Loucy (cell line): ENCODE data around the gene INPP4A.

Experiments used
- H2AFZ ChIP-seq: fragments of 200-600 bp; sonication (generic); 2 replicates; pipeline ENCODE4 v1.6.0; 2016; ENCODE audit warnings: antibody characterized with exemption, mild to moderate bottlenecking, low read length, moderate library complexity
- H3F3A ChIP-seq: fragments of 200-600 bp; 2 replicates; pipeline ENCODE4 v1.6.0; 2016; ENCODE audit warnings: antibody characterized with exemption, low read depth, mild to moderate bottlenecking
- H3K27me3 ChIP-seq: fragments of 200-600 bp; sonication (generic); 2 replicates; pipeline ENCODE4 v1.6.1; 2014; ENCODE audit warnings: low read length, mild to moderate bottlenecking; ENCODE audit not compliant: insufficient read depth, poor library complexity, severe bottlenecking
- H3K36me3 ChIP-seq: fragments of 200-600 bp; sonication (generic); 2 replicates; pipeline ENCODE4 v1.6.1; 2016; ENCODE audit warnings: low read length; ENCODE audit not compliant: insufficient read depth
- H3K4me1 ChIP-seq: fragments of 200-600 bp; sonication (generic); 2 replicates; pipeline ENCODE4 v1.5.1; 2014; ENCODE audit warnings: low read length, mild to moderate bottlenecking; ENCODE audit not compliant: insufficient read depth, poor library complexity, severe bottlenecking
- H3K4me2 ChIP-seq: fragments of 200-600 bp; sonication (generic); 2 replicates; pipeline ENCODE4 v1.6.0; 2014; ENCODE audit warnings: antibody characterized with exemption, low read length, low read depth, mild to moderate bottlenecking; ENCODE audit not compliant: poor library complexity, severe bottlenecking
- H3K4me3 ChIP-seq: fragments of 200-600 bp; sonication (generic); 2 replicates; pipeline ENCODE4 v1.5.1; 2014; ENCODE audit warnings: low read length, mild to moderate bottlenecking, mixed read lengths; ENCODE audit not compliant: poor library complexity, severe bottlenecking
- H3K79me2 ChIP-seq: fragments of 200-600 bp; sonication (generic); 2 replicates; pipeline ENCODE4 v1.6.1; 2014; ENCODE audit warnings: low read length; ENCODE audit not compliant: insufficient read depth
- H3K9ac ChIP-seq: fragments of 200-600 bp; sonication (generic); 2 replicates; pipeline ENCODE4 v1.6.0; 2014; ENCODE audit warnings: mild to moderate bottlenecking, low read depth, low read length, moderate library complexity; ENCODE audit not compliant: poor library complexity, severe bottlenecking
- H3K9me2 ChIP-seq: fragments of 200-600 bp; sonication (generic); replicated peaks from 2 replicates; pipeline ENCODE4 v1.6.1; 2016; ENCODE audit warnings: low read depth, low read length, mixed read lengths
- H3K9me3 ChIP-seq: fragments of 200-600 bp; sonication (generic); 2 replicates; pipeline ENCODE4 v1.6.1; 2014; ENCODE audit warnings: mild to moderate bottlenecking, antibody characterized with exemption, low read length, low read depth; ENCODE audit not compliant: insufficient read depth
- H4K20me1 ChIP-seq: fragments of 200-600 bp; sonication (generic); 2 replicates; pipeline ENCODE4 v1.6.0; 2014; ENCODE audit warnings: antibody characterized with exemption, low read length, mild to moderate bottlenecking; ENCODE audit not compliant: insufficient read depth, poor library complexity, severe bottlenecking
- EZH2phosphoT487 ChIP-seq: fragments of 200-600 bp; IDR thresholded peaks from 2 replicates; pipeline ENCODE4 v1.6.1; 2018; ENCODE audit warnings: antibody characterized with exemption, mild to moderate bottlenecking, moderate library complexity, borderline replicate concordance
- TF ChIP-seq, protein P1 (sequence below): fragments of 200-600 bp; sonication (generic); conservative IDR thresholded peaks from 2 replicates; pipeline ENCODE4 v1.5.1; 2014; ENCODE audit warnings: mild to moderate bottlenecking, antibody characterized with exemption, low read length

The INPP4A gene

DNA sequence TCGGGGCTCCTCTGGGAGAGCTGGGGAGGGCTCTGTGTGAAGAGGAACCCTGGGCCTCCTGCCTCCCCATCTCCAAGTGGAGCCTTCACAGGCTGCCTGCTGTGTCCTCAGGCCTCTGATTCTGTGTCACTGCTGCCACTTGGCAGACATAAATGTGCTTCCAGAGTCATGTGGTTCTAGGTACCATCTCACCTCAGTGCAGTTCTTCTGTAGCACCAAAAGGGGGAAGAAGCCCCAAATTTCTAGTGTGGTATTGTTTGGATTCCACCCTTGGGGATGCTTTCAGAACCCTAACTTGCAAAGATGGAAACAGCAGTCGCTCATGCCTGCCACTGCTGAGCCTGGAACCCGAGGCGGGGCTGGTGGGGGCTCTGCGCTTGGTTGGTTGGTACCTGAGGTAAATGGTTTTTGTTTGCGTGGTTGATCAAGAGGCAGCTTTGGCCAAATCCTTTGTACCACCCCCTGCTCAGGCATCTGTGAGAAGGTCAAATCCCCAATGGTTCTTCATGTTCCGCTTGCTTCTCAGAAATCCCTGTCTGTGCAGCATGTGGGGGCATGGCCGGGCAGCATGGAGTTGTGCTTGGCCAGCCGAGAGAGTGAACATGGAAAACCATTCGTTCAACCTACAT, 136.1 kb downstream of the INPP4A start:
- H2AFZ ChIP-seq = no peak overlapping the region
- H3K9me3 ChIP-seq = no peaks in the 10 kb centered on the region
- H3K4me1 ChIP-seq = no peaks in the 10 kb centered on the region
- H3K79me2 ChIP-seq = no peaks in the 10 kb centered on the region
- no peaks in the 10 kb centered on the region for H3K27me3 ChIP-seq
- no peaks in the 10 kb centered on the region for H3K9me2 ChIP-seq
- no peak overlapping the region for H3K4me3 ChIP-seq
- no peaks in the 10 kb centered on the region for H4K20me1 ChIP-seq
- no peak for TF ChIP-seq EZH2phosphoT487
- TF ChIP-seq, protein P1, sequence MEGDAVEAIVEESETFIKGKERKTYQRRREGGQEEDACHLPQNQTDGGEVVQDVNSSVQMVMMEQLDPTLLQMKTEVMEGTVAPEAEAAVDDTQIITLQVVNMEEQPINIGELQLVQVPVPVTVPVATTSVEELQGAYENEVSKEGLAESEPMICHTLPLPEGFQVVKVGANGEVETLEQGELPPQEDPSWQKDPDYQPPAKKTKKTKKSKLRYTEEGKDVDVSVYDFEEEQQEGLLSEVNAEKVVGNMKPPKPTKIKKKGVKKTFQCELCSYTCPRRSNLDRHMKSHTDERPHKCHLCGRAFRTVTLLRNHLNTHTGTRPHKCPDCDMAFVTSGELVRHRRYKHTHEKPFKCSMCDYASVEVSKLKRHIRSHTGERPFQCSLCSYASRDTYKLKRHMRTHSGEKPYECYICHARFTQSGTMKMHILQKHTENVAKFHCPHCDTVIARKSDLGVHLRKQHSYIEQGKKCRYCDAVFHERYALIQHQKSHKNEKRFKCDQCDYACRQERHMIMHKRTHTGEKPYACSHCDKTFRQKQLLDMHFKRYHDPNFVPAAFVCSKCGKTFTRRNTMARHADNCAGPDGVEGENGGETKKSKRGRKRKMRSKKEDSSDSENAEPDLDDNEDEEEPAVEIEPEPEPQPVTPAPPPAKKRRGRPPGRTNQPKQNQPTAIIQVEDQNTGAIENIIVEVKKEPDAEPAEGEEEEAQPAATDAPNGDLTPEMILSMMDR = no peak; the same call in 1 of the 2 replicates
- no peaks in the 10 kb centered on the region for H3F3A ChIP-seq
- H3K36me3 ChIP-seq = peaks cover 28% of the 10 kb centered on the region; the same call in 1 of the 2 replicates
- H3K9ac ChIP-seq = no peak overlapping the region
- H3K4me2 ChIP-seq = no peak overlapping the region

DNA sequence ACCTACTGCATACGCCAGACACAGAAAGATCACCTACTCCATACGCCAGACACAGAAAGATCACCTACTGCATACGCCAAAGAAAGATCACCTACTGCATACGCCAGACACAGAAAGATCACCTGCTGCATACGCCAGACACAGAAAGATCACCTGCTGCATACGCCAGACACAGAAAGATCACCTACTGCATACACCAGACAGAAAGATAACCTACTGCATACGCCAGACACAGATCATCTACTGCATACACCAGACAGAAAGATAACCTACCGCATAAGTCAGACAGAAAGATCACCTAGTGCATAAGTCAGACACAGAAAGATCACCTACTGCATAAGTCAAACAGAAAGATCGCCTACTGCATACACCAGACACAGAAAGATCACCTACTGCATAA, 137.9 kb downstream of the INPP4A start:
- H3K36me3 ChIP-seq = peaks cover 27% of the 10 kb centered on the region; the same call in 1 of the 2 replicates
- H3K27me3 ChIP-seq = no peaks in the 10 kb centered on the region
- H3F3A ChIP-seq = no peaks in the 10 kb centered on the region

DNA sequence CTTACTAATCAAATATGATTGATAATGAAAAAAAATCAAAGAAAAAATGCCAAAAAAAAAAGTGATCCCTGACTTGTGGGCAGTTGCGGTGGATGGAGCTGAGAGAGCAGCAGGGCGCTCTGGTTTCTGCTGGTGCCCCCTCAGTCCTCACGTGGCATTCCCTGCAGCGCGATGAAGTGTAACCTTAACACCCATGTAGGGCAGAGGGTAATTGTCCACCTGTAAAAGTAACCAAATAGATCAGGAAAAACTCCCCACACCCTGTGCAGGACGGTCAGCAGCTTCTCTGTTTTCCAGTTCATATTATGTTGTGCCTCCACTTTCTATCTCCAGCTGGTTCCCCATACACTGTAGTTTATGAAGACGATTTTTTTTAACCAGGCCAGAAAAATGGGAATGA, 138.6 kb downstream of the INPP4A start:
- Histone ChIP-seq H3K9ac (no peak overlapping the region), H4K20me1 (no peaks in the 10 kb centered on the region), H3K27me3 (no peaks in the 10 kb centered on the region), H3K9me2 (no peaks in the 10 kb centered on the region), H3K79me2 (no peaks in the 10 kb centered on the region), H3K4me2 (no peak overlapping the region), H2AFZ (no peak overlapping the region), H3F3A (no peaks in the 10 kb centered on the region), H3K9me3 (no peaks in the 10 kb centered on the region), H3K36me3 (peaks cover 28% of the 10 kb centered on the region; the same call in 1 of the 2 replicates), H3K4me3 (no peak overlapping the region), H3K4me1 (peaks cover 3% of the 10 kb centered on the region)
- no peak for TF ChIP-seq EZH2phosphoT487
- TF ChIP-seq, protein P1 = no peak

More for the DNA sequence above, 137.9 kb downstream of the INPP4A start:
- Histone ChIP-seq H3K79me2 (no peaks in the 10 kb centered on the region), H4K20me1 (no peaks in the 10 kb centered on the region), H2AFZ (no peak overlapping the region), H3K4me2 (no peak overlapping the region), H3K9me3 (no peaks in the 10 kb centered on the region), H3K9ac (no peak overlapping the region), H3K9me2 (no peaks in the 10 kb centered on the region), H3K4me3 (no peak overlapping the region), H3K4me1 (no peaks in the 10 kb centered on the region)
- TF ChIP-seq EZH2phosphoT487 = no peak
- TF ChIP-seq, protein P1 = no peak
